HepG2 (cell line): ENCODE data around the gene MMP23B.

Experiments
- NR2C2 ChIP-seq: sonication (generic); formaldehyde crosslinking; IDR thresholded peaks from 2 replicates; pipeline ENCODE4 v1.4.0; 2020; ENCODE audit warnings: missing genetic modification reagents, mild to moderate bottlenecking, moderate library complexity, borderline replicate concordance
- POLR2AphosphoS5 ChIP-seq: IDR thresholded peaks from 2 replicates; pipeline ENCODE4 v1.6.1; 2012; ENCODE audit warnings: low read depth, low read length
- RBFOX2 ChIP-seq: fragments of 200-400 bp; formaldehyde crosslinking; IDR thresholded peaks from 2 replicates; pipeline ENCODE4 v1.6.1; 2017; ENCODE audit warnings: low read depth, mild to moderate bottlenecking, low read length
- SRSF9 ChIP-seq: fragments of 200-400 bp; formaldehyde crosslinking; IDR thresholded peaks from 2 replicates; pipeline ENCODE4 v1.6.1; 2018; ENCODE audit warnings: borderline replicate concordance, mild to moderate bottlenecking, low read depth, low read length; ENCODE audit not compliant: insufficient read depth, poor library complexity, severe bottlenecking
- ZBTB3 ChIP-seq: sonication (generic); formaldehyde crosslinking; IDR thresholded peaks from 2 replicates; pipeline ENCODE4 v1.4.0; 2020; ENCODE audit warnings: low read depth, mild to moderate bottlenecking, moderate library complexity, missing genetic modification reagents, borderline replicate concordance
- ZBTB8A ChIP-seq: sonication (generic); formaldehyde crosslinking; IDR thresholded peaks from 2 replicates; pipeline ENCODE4 v1.4.0; 2020; ENCODE audit warnings: mild to moderate bottlenecking, low read depth, missing genetic modification reagents, borderline replicate concordance
- TF ChIP-seq, protein P1 (sequence below): sonication (generic); formaldehyde crosslinking; IDR thresholded peaks from 2 replicates; pipeline ENCODE4 v1.5.0; 2020; ENCODE audit warnings: mild to moderate bottlenecking, missing genetic modification reagents, moderate library complexity
- TF ChIP-seq, protein P2 (sequence below): sonication (generic); formaldehyde crosslinking; IDR thresholded peaks from 2 replicates; pipeline ENCODE4 v1.5.0; 2020; ENCODE audit warnings: missing genetic modification reagents, mild to moderate bottlenecking, borderline replicate concordance
- TF ChIP-seq, protein P3 (sequence below): IDR thresholded peaks from 2 replicates; pipeline ENCODE4 v1.6.1; 2016; ENCODE audit warnings: mild to moderate bottlenecking, missing biosample characterization, missing genetic modification reagents
- TF ChIP-seq, protein P4 (sequence below): sonication (generic); formaldehyde crosslinking; IDR thresholded peaks from 2 replicates; pipeline ENCODE4 v1.9.0; 2021; ENCODE audit warnings: missing genetic modification reagents, borderline replicate concordance

DNA sequence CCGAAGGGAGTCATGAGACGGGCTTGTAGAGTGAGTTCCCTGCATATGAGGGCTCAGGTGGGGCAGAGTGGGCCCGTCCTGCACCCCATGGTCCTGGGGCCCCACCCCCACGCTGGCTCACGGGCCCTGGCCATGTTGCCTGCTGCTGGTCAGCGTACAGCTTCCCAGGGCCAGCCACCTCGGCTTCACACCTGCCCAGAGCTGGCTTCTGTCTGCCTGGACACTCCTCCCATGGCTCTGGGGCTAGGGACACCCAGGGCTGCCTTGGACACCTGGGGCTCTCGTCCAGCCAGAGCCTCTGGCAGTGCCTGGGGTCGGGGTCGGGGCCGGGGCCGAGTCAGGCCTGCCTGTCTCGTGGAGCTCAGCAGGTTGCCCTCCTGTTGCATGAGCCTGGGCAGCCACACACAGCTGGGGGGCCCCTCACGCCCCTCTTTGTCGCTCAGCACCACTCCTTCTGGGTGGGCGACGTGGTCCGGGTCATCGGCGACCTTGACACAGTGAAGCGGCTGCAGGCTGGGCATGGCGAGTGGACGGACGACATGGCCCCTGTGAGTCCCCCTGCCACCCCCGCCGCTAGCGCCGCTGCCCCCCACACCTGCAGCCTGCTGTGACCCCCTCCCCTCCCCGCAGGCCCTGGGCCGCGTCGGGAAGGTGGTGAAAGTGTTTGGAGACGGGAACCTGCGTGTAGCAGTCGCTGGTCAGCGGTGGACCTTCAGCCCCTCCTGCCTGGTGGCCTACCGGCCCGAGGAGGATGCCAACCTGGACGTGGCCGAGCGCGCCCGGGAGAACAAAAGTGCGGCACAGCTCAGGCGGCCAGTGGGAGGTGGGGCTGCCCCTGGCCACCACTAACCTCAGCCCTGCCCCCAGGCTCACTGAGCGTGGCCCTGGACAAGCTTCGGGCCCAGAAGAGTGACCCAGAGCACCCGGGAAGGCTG, 5.5 kb upstream of the MMP23B start:
- TF ChIP-seq RBFOX2 = no peak
- TF ChIP-seq, protein P1, sequence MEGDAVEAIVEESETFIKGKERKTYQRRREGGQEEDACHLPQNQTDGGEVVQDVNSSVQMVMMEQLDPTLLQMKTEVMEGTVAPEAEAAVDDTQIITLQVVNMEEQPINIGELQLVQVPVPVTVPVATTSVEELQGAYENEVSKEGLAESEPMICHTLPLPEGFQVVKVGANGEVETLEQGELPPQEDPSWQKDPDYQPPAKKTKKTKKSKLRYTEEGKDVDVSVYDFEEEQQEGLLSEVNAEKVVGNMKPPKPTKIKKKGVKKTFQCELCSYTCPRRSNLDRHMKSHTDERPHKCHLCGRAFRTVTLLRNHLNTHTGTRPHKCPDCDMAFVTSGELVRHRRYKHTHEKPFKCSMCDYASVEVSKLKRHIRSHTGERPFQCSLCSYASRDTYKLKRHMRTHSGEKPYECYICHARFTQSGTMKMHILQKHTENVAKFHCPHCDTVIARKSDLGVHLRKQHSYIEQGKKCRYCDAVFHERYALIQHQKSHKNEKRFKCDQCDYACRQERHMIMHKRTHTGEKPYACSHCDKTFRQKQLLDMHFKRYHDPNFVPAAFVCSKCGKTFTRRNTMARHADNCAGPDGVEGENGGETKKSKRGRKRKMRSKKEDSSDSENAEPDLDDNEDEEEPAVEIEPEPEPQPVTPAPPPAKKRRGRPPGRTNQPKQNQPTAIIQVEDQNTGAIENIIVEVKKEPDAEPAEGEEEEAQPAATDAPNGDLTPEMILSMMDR (CRISPR knock-in tag) = no peak
- TF ChIP-seq, protein P2, sequence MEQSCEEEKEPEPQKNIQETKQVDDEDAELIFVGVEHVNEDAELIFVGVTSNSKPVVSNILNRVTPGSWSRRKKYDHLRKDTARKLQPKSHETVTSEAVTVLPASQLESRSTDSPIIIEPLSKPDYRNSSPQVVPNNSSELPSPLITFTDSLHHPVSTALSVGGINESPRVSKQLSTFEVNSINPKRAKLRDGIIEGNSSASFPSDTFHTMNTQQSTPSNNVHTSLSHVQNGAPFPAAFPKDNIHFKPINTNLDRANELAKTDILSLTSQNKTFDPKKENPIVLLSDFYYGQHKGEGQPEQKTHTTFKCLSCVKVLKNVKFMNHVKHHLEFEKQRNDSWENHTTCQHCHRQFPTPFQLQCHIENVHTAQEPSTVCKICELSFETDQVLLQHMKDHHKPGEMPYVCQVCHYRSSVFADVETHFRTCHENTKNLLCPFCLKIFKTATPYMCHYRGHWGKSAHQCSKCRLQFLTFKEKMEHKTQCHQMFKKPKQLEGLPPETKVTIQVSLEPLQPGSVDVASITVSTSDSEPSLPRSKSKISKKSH (CRISPR knock-in tag) = no peak
- TF ChIP-seq, protein P3, sequence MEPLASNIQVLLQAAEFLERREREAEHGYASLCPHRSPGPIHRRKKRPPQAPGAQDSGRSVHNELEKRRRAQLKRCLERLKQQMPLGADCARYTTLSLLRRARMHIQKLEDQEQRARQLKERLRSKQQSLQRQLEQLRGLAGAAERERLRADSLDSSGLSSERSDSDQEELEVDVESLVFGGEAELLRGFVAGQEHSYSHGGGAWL (CRISPR knock-in tag) = no peak
- no peak for TF ChIP-seq ZBTB3 (CRISPR knock-in tag)
- TF ChIP-seq POLR2AphosphoS5 = no peak
- no peak for TF ChIP-seq SRSF9
- no peak for TF ChIP-seq ZBTB8A (CRISPR knock-in tag)
- TF ChIP-seq NR2C2 (CRISPR knock-in tag) = no peak
- TF ChIP-seq, protein P4, sequence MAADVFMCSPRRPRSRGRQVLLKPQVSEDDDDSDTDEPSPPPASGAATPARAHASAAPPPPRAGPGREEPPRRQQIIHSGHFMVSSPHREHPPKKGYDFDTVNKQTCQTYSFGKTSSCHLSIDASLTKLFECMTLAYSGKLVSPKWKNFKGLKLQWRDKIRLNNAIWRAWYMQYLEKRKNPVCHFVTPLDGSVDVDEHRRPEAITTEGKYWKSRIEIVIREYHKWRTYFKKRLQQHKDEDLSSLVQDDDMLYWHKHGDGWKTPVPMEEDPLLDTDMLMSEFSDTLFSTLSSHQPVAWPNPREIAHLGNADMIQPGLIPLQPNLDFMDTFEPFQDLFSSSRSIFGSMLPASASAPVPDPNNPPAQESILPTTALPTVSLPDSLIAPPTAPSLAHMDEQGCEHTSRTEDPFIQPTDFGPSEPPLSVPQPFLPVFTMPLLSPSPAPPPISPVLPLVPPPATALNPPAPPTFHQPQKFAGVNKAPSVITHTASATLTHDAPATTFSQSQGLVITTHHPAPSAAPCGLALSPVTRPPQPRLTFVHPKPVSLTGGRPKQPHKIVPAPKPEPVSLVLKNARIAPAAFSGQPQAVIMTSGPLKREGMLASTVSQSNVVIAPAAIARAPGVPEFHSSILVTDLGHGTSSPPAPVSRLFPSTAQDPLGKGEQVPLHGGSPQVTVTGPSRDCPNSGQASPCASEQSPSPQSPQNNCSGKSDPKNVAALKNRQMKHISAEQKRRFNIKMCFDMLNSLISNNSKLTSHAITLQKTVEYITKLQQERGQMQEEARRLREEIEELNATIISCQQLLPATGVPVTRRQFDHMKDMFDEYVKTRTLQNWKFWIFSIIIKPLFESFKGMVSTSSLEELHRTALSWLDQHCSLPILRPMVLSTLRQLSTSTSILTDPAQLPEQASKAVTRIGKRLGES (CRISPR knock-in tag) = no peak
